SKM-1 (cell line): Measurements from ENCODE around the gene MMEL1.
A peak's percentile ranks its signal among the peaks of the same experiment; 100 is the strongest.

Source experiments
- DNase-seq: peaks from one replicate; lab custom pipeline; 2025; ENCODE audit not compliant: unreplicated experiment; lab: John Stamatoyannopoulos, UW

The MMEL1 gene

GRCh38 chr1:2642560-2643413 is 10.0 kb upstream of the MMEL1 start:
- peak; percentile 47 for DNase-seq

GRCh38 chr1:2642131-2642559 is 9.3 kb upstream of the MMEL1 start:
- no peak for DNase-seq

GRCh38 chr1:2641381-2642130 is 8.7 kb upstream of the MMEL1 start:
- DNase-seq = no peak

DNA sequence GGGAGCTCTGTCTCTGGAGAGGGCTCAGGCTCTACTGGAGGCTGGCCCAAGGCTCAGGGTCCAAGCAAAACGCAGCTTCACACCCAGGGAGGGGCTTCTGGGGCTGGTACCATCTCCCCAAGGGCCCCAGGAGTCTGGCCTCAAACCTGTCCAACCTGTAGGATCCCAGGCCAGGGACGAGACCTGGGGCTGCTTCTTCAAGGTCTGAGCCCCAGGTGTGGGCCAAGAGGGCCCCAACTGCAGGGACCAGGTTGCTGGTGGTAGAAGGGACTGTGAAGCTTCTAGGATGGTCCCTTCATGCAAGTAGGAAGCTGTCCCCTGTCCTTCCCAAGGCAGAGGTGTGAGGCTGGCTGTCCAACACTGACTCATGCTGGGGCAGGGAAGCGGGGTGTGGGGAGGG is 7.8 kb upstream of the MMEL1 start:
- DNase-seq = no peak

- no peak for DNase-seq
Observed at GRCh38 chr1:2639607-2640521, 7.0 kb upstream of the MMEL1 start.

DNA sequence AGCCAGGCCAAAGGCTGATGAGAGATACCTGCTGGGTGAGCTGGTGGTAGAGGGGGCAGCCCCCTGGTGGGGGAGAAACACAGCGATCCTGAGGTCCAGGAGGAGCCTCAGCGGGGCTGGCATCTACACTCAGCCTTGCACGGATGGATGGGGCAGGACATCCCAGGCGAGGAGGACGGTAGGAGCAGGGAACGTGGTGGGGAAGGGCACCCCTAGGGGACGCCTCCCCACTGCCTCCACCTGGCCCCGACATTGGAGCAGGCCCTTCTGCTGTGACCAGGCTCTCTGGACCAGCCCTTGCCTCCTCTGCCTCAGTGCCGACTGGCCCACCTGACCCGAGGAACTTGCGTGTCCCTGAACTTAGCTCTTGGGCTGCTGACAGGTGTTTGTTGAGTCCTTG is 6.4 kb upstream of the MMEL1 start:
- DNase-seq = no peak

DNA sequence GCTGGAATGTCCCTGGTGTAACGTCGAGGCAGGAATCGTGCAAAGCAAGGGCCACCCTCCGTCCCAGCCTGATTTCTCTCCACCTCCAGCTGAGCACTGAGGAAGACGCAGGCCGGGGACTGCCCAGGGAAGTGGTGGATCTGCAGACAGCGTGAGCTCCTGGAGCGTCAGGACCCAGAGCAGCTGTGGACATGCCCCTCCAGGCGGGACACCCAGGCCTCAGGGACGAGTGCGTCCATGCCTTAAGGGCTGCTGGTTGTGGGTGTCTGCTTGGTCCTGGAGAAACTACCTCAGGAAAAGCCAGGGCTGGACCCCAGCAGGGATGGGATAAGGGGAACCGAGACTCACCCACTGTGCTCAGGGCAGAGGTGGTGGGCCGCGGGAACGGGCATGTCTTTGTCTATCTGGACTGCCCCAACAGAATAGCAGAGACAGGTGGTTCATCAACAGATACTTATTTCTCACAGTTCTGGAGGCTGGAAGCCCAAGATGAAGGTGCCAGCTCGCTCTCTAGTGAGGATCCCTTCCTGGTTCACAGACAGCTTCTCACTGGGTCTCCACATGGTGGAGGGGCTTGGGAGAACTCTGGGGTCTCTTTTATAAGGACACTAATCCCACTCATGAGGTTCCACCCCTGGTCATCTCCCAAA is 5.8 kb upstream of the MMEL1 start:
- no peak for DNase-seq

DNA sequence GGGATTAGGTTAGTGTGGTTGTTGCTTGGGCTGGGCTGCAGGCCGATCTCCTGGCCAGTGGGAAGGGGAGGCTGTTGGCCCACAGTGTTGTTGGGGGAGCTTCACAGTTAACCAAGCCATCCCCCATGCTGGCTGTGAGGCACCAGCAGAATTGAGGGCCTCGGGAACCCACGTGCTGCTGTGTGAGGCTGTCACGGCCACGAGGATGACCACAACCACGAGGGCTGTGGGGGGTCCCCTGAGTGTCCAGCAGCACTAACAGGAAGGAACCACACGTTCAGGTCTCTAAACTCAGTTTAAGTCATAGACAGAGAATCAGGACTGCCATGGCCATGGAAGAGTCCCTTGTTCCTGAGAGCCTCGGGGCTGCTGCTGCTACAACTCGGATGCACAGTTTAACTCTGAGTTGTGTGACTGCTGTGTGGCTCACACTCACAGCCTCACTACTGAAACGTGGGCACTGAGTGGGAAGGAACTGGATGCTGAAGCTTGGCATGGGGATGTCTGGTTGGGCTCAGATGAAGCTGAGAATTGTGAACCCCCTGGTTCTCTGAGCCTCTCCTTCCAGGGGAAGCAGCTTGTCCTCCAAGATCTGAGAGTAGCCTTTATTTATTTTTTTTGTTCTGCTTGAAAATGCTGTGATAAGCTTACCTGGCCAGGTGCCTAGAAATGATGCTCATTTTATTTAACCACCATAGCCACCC is 4.8 kb upstream of the MMEL1 start:
- no peak for DNase-seq

DNA sequence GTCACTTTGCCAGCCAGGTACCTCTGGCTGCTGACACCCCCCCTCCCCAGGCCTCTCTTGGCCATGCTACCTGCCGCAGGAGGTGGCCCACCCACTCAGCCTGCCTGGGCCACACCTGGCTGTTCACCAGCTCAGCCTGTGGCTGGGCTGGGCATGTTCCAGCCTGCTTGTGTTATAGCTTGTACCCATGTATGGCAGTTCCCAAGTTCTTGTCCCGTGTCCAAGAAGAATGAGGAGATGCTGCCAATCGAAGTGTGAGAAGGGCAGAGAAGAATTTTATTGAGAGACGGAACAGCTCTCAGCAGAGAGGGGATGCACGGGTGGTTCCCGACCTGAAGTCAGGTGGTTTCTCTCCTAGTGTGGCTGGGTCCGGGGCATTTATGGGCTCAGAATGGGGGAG is 3.9 kb upstream of the MMEL1 start:
- no peak for DNase-seq

DNA sequence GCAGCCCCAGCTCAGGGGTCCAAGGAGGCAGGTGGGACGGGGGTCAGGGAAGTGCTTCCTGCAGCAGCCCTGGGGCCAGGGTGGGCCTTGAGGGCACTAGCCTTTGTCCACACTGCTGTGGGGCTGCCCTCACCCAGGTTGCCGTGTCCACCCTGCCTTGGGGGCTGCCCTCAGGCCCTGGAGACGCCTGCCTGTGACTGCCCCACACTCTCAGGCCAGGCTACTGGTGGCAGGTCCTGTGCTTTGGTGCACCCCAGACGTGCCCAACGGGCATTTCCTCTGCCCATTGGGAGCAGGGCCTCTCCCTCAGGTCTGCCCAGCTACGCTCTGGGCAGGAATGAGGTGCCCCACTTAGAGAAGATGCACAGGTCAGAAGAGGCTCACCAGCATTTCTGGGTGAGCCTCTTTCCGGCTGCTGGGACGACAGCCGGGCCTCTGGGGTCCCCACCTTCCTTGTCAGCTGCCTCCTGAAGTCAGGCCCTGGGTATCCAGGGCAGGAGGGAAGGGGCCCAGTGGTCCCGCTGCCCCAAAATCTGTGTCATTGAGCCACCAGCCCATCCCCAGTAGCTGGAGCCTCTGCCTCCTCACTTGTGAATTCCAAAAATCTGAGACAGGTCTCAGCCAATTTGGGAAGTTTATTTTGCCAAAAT is 2.7 kb upstream of the MMEL1 start:
- DNase-seq = no peak

GRCh38 chr1:2633936-2634491 is 1.2 kb upstream of the MMEL1 start:
- DNase-seq = no peak

GRCh38 chr1:2633366-2633935 is 635 bp upstream of the MMEL1 start:
- no peak for DNase-seq

DNA sequence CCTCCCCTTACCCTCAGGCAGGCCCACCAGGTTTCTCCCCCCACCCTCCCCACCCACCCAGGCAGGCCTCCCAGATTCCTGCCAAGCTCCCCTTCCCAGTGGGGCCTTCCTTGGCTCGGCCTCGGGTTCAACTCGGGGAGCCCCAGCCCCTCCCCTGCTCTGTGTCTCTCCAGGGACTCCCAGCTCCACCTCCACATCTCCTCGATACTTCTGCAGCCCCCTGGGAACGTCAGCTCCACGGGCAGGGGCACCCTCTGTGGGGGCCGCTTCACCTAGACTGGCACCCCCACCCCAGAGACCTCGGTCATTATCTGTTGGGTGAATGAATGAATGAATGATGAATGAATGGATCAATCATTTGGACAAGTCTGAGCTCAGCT is 775 bp downstream of the MMEL1 start:
- no peak for DNase-seq

DNA sequence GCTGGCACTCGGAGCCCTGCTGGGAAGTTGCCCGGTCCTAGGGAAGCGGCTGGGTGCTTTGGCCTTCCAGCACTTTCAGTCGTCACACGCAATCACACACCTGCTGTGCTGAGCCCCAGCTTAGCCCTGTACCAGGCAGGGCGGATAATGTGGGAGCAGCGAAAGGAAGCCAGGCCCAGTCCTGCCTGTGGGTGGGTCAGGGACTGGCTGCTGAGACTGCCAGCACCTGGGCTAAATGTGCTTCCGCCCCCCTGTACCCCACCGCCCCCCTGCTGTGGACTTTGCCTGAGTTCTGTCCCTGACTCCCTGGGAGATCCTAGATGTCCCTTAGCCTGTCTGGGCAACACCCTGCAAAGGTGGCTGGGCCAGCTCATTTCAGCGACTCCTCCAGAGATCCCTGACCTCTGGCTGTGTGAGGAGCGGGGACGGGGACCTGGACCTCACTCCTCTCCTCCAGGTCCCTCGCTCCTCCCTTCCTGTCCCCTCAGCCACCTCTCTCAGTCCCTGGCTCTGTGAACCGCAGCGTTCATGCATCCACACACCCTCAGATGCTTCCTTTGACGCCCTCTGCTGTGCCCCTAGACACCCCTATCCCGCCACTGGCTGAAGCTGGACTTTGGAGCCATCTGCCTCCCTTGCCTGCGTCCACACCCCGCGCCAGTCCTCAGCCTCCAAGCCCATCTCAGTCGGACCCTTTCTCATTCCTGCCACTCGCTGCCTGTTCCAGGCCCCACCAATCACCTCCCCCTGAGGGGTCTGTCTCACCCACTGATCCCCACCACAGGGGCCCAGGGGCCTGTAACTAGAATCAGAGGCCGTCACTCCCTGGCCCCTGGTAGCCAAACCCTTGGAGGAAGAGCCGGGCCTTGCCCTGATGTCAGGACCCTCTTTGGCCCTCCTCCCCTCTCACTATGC is 1.4 kb downstream of the MMEL1 start:
- DNase-seq = no peak

- DNase-seq = no peak
Observed at GRCh38 chr1:2630498-2631135, 2.2 kb downstream of the MMEL1 start.

- no peak for DNase-seq
Observed at GRCh38 chr1:2629627-2630497, 3.0 kb downstream of the MMEL1 start.
